Stimulated activated naive CD8-positive, alpha-beta T cell treated with anti-CD3 and anti-CD28 coated beads, Interleukin-15, Interleukin-2, amounts not matched to agents 100 ng/mL and 50 ng/mL, for 24 hours (primary cell): ENCODE results near the gene MAN1B1.
A peak's percentile ranks its signal among the peaks of the same experiment; 100 is the strongest.

Experiments used
- H3K27ac Mint-ChIP-seq: one replicate; pipeline ENCODE4 v1.8.0; 2021; ENCODE audit warnings: mild to moderate bottlenecking, mixed read lengths
- H3K27me3 Mint-ChIP-seq: one replicate; pipeline ENCODE4 v1.8.0; 2021; ENCODE audit warnings: mixed read lengths
- H3K36me3 Mint-ChIP-seq: one replicate; pipeline ENCODE4 v1.8.0; 2021; ENCODE audit warnings: low read depth, mixed read lengths
- H3K4me1 Mint-ChIP-seq: one replicate; pipeline ENCODE4 v1.8.0; 2021; ENCODE audit warnings: low read depth, mixed read lengths
- H3K4me3 Mint-ChIP-seq: one replicate; pipeline ENCODE4 v1.8.0; 2021; ENCODE audit warnings: mild to moderate bottlenecking, mixed read lengths
- H3K9me3 Mint-ChIP-seq: one replicate; pipeline ENCODE4 v1.8.0; 2021; ENCODE audit warnings: mixed read lengths

MAN1B1 gene

GRCh38 chr9:137083394-137084004 is 3.3 kb upstream of the MAN1B1 start:
- Mint-ChIP-seq H3K4me3 (no peak overlapping the region), H3K27ac (peak overlapping the region; percentile 21)

DNA sequence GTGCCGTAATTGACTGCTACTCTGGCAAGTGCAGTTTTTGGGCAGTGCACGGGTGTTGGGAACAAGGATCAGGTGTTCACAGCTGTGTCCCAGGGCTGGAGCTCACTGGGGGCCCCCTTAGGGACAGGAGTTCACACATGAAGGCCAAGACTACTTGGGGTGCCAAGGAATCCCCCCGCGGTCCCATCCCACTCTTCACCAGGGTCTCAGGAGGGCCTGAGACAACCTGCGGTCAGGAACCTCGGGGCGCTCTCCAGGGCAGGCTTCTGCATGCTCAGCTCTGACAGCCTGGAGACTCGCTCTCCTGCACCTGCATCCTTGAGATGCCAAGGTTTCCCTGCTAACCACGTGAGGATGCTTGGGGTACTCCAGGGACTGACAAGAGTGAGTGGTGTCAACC is 2.3 kb upstream of the MAN1B1 start:
- Mint-ChIP-seq H3K27me3 (no peaks in the 10 kb centered on the region), H3K9me3 (no peaks in the 10 kb centered on the region), H3K27ac (no peak overlapping the region), H3K4me3 (no peak overlapping the region), H3K36me3 (peaks cover 14% of the 10 kb centered on the region), H3K4me1 (peaks cover 49% of the 10 kb centered on the region)

More at GRCh38 chr9:137083394-137084004, 3.3 kb upstream of the MAN1B1 start:
- peaks cover 39% of the 10 kb centered on the region for H3K4me1 Mint-ChIP-seq
- no peaks in the 10 kb centered on the region for H3K9me3 Mint-ChIP-seq
- H3K27me3 Mint-ChIP-seq: no peaks in the 10 kb centered on the region
- H3K36me3 Mint-ChIP-seq: peaks cover 5% of the 10 kb centered on the region

GRCh38 chr9:137085920-137086530 is 760 bp upstream of the MAN1B1 start:
- Mint-ChIP-seq H3K36me3 (peaks cover 14% of the 10 kb centered on the region), H3K27ac (peak overlapping the region; percentile 94), H3K4me3 (peak overlapping the region; percentile 90), H3K9me3 (no peaks in the 10 kb centered on the region), H3K27me3 (no peaks in the 10 kb centered on the region), H3K4me1 (peaks cover 49% of the 10 kb centered on the region)

DNA sequence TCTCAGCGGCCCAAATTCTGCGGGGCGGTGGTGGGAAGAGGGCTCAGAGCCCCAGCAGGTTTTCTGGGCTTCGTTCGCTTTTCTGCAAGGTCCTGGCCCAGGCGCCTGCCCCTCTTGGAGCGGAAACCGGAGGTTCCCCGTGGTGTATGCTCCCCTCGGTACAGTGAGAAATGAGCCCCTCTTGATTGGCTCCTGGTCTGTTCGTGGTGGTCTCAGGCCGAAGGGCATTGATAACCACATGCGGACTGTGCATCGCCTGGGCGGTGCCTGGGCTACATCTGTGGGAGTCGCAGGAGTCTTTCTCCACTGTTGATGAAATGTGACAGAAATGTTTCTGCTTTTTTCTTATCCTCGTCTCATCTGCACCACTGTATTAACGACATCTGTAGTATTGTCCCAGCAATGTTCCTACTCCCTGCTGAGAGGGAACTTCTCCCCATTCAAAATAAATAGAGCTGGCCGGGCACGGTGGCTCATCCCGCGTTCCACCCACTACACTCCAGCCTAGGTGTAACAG is 682 bp downstream of the MAN1B1 start:
- no peaks in the 10 kb centered on the region for H3K9me3 Mint-ChIP-seq
- peak overlapping the region; percentile 79 for H3K27ac Mint-ChIP-seq
- H3K27me3 Mint-ChIP-seq: no peaks in the 10 kb centered on the region
- H3K4me3 Mint-ChIP-seq: peak overlapping the region; percentile 86
- H3K36me3 Mint-ChIP-seq: peaks cover 17% of the 10 kb centered on the region
- H3K4me1 Mint-ChIP-seq: peaks cover 49% of the 10 kb centered on the region

GRCh38 chr9:137088121-137088520 is 1.3 kb downstream of the MAN1B1 start:
- Mint-ChIP-seq H3K36me3 (peaks cover 23% of the 10 kb centered on the region), H3K4me3 (peak overlapping the region; percentile 86), H3K9me3 (no peaks in the 10 kb centered on the region), H3K27ac (peak overlapping the region; percentile 79), H3K4me1 (peaks cover 45% of the 10 kb centered on the region), H3K27me3 (no peaks in the 10 kb centered on the region)

DNA sequence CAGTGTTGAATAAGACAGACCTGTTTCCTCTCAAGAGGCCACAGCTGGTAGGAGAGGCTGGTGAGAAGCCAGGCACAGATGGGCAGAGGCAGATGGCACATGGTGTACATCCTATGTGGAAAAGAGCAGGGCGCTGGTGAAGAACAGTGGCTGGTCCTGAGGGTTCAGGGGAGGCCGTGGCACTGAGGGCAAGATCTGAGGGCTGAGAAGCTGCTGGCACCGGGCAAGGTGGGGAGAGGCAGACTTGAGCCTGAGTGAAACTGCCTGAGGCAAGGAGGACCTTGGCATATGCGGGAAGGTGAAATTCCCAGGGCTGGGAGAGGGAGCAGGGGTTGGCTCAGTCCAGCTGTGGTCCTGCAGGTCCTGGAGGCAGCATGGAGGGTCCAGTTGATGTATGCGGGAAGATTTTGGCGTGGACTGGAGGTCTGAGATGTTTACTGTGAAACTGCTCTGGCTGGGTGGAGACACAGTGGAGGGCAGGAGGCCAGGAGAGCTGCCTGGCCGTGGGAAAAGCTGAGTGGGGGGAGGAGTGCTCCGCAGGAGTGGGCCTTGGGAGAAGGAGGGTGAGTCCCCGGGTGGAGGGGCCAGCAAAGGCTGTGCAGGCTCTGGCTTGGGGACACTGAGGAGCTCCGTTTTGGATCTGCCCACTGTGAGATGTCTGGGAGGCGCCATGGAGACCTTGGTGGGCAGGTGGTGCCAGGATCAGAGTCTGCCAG is 2.6 kb downstream of the MAN1B1 start:
- H3K27me3 Mint-ChIP-seq: no peaks in the 10 kb centered on the region
- H3K27ac Mint-ChIP-seq: peak overlapping the region; percentile 4
- peaks cover 18% of the 10 kb centered on the region for H3K36me3 Mint-ChIP-seq
- peaks cover 38% of the 10 kb centered on the region for H3K4me1 Mint-ChIP-seq
- H3K4me3 Mint-ChIP-seq: no peak overlapping the region
- no peaks in the 10 kb centered on the region for H3K9me3 Mint-ChIP-seq

DNA sequence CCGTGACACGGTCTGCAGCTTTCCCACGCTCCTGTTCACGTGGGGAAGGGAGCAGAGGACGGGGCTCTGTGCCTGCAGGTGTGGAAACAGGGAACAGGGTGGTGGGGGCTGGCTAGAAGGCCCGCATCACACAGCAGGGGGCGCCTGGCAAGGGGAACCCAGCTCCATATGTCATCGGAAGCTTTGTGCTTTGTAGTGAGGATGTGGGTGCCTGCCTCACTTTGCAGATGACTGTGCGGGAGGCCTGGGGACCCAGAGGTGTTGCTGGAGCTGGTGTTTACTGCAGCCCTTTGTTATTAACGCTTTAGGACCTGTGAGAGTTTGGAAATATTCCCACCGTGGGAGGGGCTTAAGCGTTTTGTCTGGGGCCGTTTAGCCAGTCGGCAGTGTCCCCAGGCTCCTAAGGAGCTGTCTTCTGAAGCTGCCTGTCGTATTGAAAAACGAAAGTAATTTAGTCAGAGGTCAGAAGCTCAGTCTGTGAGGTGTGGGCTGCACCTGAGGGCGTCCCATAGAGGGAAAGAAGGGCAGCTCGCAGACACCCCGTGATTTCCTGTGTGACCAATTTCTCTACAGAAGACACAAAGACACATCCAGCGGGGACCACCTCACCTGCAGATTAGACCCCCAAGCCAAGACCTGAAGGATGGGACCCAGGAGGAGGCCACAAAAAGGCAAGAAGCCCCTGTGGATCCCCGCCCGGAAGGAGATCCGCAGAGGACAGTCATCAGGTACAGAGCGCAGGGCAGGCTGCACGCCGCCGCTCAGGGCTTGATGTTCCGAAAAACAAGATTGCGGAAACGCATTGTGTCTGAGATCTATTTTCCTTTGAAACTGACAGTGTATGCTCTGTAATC is 9.1 kb downstream of the MAN1B1 start:
- Mint-ChIP-seq H3K4me1 (peaks cover 25% of the 10 kb centered on the region), H3K27ac (peak overlapping the region; percentile 94), H3K36me3 (peaks cover 27% of the 10 kb centered on the region), H3K27me3 (no peaks in the 10 kb centered on the region), H3K4me3 (peak overlapping the region; percentile 82), H3K9me3 (no peaks in the 10 kb centered on the region)

DNA sequence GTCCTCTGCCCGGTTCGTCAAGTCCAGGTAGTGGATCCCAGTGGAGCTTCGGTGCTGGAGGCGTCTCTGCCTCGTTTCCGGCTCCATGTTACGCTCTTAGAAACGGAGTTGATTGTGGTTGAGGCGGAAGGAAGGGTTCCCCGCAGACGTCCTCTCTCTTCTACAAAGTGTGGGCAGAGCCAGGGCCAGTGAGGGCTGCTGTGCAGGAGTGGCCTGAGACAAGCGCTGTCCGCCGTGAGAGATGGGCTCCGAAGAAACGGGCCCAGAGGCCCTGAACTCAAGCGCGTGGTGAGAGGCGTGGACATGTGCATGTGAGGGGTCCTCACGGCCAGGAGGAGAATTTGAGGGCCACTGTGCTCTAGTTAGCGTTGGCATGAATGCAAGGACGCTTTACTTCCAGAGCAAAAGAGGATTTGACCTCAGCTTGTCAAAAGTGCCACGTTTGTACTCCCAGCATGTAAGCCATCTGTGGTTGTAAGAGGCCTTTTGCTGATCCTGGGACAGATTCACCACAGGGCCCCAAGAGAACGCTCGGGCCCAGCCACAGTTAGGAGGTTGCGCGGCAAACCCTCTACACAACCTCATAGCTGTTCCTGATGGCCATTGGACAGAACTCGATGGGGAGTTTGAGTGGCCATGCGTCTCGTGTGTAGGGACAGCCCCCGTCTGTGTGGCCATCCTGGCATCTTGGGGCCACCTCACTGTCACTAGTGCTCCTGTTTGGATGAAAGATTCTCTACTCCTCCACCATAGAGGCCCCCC is 10.2 kb downstream of the MAN1B1 start:
- H3K4me3 Mint-ChIP-seq: no peak overlapping the region
- no peaks in the 10 kb centered on the region for H3K27me3 Mint-ChIP-seq
- H3K9me3 Mint-ChIP-seq: no peaks in the 10 kb centered on the region
- no peak overlapping the region for H3K27ac Mint-ChIP-seq
- peaks cover 27% of the 10 kb centered on the region for H3K36me3 Mint-ChIP-seq
- H3K4me1 Mint-ChIP-seq: peaks cover 25% of the 10 kb centered on the region

- Mint-ChIP-seq H3K27me3 (no peaks in the 10 kb centered on the region), H3K36me3 (peaks cover 20% of the 10 kb centered on the region), H3K4me1 (peaks cover 25% of the 10 kb centered on the region), H3K27ac (no peak overlapping the region), H3K9me3 (no peaks in the 10 kb centered on the region), H3K4me3 (no peak overlapping the region)
Observed at GRCh38 chr9:137097761-137098462, 11.1 kb downstream of the MAN1B1 start.

DNA sequence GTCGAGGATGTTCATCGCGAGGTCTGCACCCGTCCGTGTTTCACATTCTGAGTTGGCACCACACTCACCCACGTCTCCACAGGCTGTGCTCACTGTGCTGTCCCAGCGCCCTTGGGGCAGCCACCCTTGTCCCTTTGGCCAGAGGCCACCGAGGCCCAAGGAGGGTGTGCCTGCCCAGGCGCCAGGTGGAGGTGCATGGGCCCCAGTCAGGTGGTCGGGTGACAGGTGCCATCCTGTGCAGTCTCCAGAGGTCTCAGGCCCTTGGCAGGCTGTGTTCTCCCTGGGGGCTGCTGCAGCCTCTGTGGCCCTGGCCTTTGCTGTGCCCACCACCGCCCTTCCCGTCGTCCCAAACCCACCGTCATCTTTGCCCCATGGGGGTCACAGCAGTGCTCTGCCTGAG is 12.4 kb downstream of the MAN1B1 start:
- Mint-ChIP-seq H3K27me3 (no peaks in the 10 kb centered on the region), H3K36me3 (peaks cover 18% of the 10 kb centered on the region), H3K4me1 (peaks cover 22% of the 10 kb centered on the region), H3K9me3 (no peaks in the 10 kb centered on the region), H3K27ac (no peak overlapping the region), H3K4me3 (no peak overlapping the region)

DNA sequence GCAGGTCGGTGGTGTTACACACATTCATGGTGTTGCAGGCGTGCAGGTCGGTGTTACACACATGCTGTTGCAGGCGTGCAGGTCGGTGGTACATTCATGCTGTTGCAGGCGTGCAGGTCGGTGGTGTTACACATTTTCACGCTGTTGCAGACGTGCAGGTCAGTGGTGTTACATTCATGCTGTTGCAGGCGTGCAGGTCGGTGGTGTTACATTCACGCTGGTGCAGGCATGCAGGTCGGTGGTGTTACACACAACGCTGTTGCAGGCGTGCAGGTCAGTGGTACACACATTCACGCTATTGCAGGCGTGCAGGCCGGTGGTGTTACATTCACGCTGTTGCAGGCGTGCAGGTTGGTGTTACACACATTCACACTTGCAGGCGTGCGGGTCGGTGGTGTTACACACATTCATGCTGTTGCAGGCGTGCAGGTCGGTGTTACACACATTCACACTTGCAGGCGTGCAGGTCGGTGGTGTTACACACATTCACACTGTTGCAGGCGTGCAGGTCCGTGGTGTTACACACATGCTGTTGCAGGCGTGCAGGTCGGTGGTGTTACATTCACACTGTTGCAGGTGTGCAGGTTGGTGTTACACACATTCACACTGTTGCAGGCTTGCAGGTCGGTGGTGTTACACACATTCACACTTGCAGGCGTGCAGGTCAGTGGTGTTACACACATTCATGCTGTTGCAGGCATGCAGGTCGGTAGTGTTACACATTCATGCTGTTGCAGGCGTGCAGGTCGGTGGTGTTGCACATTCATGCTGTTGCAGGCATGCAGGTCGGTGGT is 16.6 kb downstream of the MAN1B1 start:
- Mint-ChIP-seq H3K4me3 (no peak overlapping the region), H3K27ac (no peak overlapping the region), H3K27me3 (no peaks in the 10 kb centered on the region), H3K9me3 (no peaks in the 10 kb centered on the region), H3K36me3 (peaks cover 12% of the 10 kb centered on the region), H3K4me1 (no peaks in the 10 kb centered on the region)

GRCh38 chr9:137105814-137106661 is 19.3 kb downstream of the MAN1B1 start:
- H3K27me3 Mint-ChIP-seq: no peaks in the 10 kb centered on the region

More at GRCh38 chr9:137105814-137106661, 19.3 kb downstream of the MAN1B1 start:
- Mint-ChIP-seq H3K9me3 (no peaks in the 10 kb centered on the region), H3K4me1 (no peaks in the 10 kb centered on the region), H3K27ac (no peak overlapping the region), H3K36me3 (peaks cover 11% of the 10 kb centered on the region), H3K4me3 (no peak overlapping the region)
